ENCODE data around the gene MICA.

Gene MICA

GRCh38 chr6:31397901-31398525 lies 5.4 kb upstream of the MICA start:
- no peak for TF ChIP-seq GATA3 (IDR thresholded peaks at IDR 0.05; ENCODE audit: low read depth, low read length)
- no peak for TF ChIP-seq GATA2 (IDR thresholded peaks at IDR 0.05; ENCODE audit: low read depth, low read length)

DNA sequence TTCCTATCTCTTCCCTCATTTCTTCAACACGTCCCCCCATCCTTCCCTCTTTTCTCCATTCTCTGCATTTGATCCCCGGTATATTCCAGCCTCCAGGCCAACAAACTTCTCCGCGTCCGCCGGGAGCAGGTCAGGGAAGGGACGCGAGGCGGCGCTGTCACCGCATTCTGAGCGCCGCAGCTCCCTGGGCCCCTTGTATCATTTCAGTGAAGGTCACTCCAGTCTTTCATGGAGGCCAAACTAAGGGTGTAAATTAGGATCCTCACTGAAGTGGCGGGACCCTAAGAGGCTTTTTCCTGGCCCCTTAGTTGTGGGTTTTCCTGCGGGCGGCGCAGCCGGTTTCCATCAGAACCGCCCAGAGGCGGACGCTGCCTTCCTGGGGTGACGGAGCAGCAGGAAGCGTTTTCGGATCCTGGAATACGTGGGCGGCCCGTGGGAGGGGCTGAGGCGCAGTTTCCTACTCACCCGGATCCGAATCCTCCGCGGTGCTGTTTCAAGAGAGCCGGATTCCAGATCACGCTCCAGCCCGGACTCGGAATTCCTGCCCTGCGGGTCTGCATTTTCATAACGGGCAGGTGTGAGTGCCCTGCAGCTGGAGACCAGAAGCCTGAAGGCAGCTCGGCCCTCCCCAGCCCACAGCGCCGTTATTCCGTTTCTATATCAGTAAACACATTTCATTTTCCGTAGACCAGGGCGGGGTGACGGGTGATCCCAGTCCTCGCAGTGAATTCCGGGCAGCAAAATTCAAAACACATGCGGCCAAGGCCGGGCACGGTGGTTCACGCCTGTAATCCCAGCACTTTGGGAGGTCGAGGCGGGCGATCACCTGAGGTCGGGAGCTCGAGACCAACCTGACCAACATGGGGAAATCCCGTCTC lies 3.6 kb upstream of the MICA start:
- TF ChIP-seq GATA3 (IDR thresholded peaks at IDR 0.05; ENCODE audit: low read depth, low read length) (no peak), GATA2 (IDR thresholded peaks at IDR 0.05; ENCODE audit: low read depth, low read length) (no peak)

DNA sequence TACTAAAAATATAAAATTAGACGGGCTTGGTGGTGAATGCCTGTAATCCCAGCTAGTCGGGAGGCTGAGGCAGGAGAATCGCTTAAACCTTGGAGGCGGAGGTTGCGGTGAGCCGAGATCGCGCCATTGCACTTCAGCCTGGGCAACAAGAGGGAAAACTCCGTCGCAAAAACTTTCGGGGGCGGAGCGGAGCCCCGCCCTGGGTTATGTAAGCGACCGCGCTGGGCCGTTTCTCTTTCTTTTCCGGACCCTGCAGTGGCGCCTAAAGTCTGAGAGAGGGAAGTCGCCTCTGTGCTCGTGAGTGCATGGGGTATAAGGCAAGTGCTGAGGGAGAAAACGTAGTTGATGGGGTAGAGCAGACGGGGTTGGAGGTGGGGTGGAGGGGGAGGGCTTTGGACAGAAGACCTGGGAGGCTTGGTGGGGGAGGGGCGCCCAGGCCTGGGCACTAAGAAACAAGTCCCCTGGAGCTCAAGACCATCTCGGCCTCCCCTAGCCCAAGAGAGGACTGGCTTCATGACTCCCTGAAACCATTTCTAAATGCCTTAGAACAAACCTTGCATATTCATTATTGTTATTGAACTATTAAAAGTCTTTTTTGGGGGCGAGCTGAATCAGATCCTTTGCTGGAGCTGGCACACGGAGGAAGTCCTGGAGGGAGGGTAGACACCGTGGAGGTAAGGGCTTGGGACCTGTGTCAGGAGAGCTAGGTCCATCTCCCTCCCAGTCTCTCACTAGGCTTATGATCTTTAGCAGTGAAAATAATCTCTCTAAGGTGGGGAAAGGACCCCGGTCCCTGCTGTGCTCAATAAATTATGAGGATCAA lies 2.7 kb upstream of the MICA start:
- TF ChIP-seq GATA3 (IDR thresholded peaks at IDR 0.05; ENCODE audit: low read depth, low read length) (no peak), GATA2 (IDR thresholded peaks at IDR 0.05; ENCODE audit: low read depth, low read length) (no peak)

DNA sequence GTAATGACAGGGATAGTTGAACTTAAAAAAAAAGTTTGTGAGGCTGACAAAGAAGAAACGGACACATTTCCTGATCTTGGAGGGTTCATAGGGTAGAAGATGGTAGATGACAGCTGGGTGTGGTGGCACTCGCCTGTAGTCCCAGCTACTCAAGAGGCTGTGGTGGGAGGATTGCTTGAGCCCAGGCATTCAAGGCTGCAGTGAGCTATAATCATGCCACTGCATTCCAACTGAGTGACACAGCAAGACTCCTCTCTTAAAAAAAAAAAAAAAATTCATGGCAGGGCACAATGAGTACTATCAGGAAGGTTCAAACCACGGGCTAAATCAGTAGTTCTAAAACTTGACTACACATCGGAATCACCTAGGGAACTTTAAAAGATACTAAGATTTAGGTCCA lies 2.0 kb upstream of the MICA start:
- TF ChIP-seq GATA3 (IDR thresholded peaks at IDR 0.05; ENCODE audit: low read depth, low read length) (no peak), GATA2 (IDR thresholded peaks at IDR 0.05; ENCODE audit: low read depth, low read length) (no peak)

GRCh38 chr6:31402324-31403282 lies 792 bp upstream of the MICA start:
- TF ChIP-seq GATA2 (IDR thresholded peaks at IDR 0.05; ENCODE audit: low read depth, low read length) = no peak
- no peak for TF ChIP-seq GATA3 (IDR thresholded peaks at IDR 0.05; ENCODE audit: low read depth, low read length)

DNA sequence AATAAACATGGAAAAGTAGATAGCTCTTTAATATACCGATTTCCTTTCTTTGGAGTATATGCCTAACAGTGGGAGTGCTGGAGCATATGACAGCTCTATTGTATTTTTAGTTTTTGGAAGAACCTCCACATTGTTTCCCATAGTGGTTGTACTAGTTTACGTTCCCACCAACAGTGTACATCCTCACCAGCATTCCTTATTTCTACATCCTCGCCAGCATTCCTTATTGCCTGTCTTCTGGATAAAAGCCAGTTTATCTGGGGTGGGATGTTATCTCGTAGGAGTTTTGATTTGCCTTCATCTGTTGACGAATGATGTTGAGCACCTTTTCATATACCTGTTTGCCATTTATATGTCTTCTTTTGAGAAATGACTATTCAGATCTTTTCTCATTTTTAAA lies 2.6 kb downstream of the MICA start:
- no peak for TF ChIP-seq GATA3 (IDR thresholded peaks at IDR 0.05; ENCODE audit: low read depth, low read length)
- TF ChIP-seq GATA2 (IDR thresholded peaks at IDR 0.05; ENCODE audit: low read depth, low read length) = no peak

DNA sequence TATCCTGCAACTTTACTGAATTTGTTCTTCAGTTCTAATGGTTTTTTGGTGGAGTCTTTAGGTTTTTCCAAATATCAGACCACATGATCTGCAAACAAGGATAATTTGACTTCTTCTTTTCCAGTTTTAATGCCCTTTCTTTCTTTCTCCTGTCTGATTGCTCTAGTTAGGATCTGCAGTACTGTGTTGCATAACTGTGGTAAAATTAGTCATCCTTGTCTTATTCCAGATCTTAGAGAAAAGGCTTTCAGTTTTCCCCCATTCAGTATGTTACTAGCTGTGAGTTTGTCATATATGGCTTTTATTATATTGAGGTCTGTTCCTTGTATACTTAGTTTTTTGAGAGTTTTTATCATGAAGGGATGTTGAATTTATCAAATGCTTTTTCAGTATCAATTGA lies 4.3 kb downstream of the MICA start:
- TF ChIP-seq GATA3 (IDR thresholded peaks at IDR 0.05; ENCODE audit: low read depth, low read length) (no peak), GATA2 (IDR thresholded peaks at IDR 0.05; ENCODE audit: low read depth, low read length) (no peak)

DNA sequence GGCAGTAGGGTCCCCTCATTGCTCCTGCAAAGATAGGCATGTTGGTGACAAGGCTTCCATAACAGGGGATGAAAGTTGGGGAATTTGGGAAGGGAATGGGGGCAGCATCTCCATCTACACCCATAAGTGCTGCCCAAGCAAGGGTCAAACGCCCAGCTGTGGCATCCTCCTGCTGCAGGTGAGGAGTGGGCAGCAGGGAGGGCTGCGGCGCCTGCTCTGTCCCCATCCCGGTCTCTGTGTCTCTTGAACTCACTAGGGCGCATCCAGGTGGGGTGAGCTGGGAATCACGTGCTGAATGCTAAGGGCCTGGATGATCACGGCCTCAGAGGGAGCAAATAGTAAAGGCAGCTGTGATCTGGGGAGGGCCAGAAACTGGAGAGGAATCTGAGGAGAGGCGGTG lies 9.1 kb downstream of the MICA start:
- no peak for TF ChIP-seq GATA3 (IDR thresholded peaks at IDR 0.05; ENCODE audit: low read depth, low read length)
- no peak for TF ChIP-seq GATA2 (IDR thresholded peaks at IDR 0.05; ENCODE audit: low read depth, low read length)

- TF ChIP-seq GATA2 (IDR thresholded peaks at IDR 0.05; ENCODE audit: low read depth, low read length) = no peak
- no peak for TF ChIP-seq GATA3 (IDR thresholded peaks at IDR 0.05; ENCODE audit: low read depth, low read length)
Observed at GRCh38 chr6:31414771-31415265, 11.4 kb downstream of the MICA start.

DNA sequence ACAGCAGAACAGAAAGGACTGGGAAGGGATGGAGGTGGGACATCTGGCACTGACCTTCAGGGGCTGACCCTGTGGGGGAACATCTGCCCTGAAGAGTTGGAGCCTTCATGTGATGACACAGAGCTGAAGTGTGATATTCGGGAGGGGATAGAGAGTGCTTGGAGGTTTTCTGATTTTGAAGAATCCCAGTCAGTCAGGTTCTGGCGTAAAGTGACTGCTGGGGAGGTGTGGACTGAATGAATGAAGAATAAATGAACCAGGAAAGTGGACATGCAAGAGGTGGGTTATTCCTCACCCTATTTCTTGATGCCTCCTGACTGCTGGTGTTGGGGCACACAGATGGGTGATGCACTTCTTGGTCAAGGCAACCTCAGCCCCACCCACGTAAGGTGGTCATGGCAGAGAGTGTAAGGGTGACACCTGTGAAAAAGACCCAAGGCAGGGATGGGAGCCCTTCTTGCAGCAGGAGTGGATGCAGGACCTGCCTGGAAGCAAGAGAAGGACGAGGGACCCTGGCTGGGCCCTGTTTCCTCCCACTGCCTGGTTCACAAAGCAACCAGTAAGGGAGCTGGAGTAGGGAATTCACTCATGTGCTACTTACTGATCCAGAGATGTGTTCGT lies 13.1 kb downstream of the MICA start:
- TF ChIP-seq GATA2 (IDR thresholded peaks at IDR 0.05; ENCODE audit: low read depth, low read length) = no peak

- TF ChIP-seq GATA3 (IDR thresholded peaks at IDR 0.05; ENCODE audit: low read depth, low read length) = no peak
- TF ChIP-seq GATA2 (IDR thresholded peaks at IDR 0.05; ENCODE audit: low read depth, low read length) = no peak
Observed at GRCh38 chr6:31418251-31418650, 14.9 kb downstream of the MICA start.

GRCh38 chr6:31419842-31420241 lies 16.4 kb downstream of the MICA start:
- TF ChIP-seq GATA3 (IDR thresholded peaks at IDR 0.05; ENCODE audit: low read depth, low read length) = no peak
- TF ChIP-seq GATA2 (IDR thresholded peaks at IDR 0.05; ENCODE audit: low read depth, low read length) = no peak

- TF ChIP-seq GATA3 (IDR thresholded peaks at IDR 0.05; ENCODE audit: low read depth, low read length) = no peak
- no peak for TF ChIP-seq GATA2 (IDR thresholded peaks at IDR 0.05; ENCODE audit: low read depth, low read length)
Observed at GRCh38 chr6:31420546-31420945, 17.2 kb downstream of the MICA start.

Data from SH-SY5Y (cell line).